Chondrocyte (in vitro differentiated cells): ENCODE measurements around the gene GRAMD1C. TPM values are rescaled to one million over a fixed set of nuclear protein-coding genes. Genes with fewer than 3 reads are reported as not detected.
"Not testable (repeated sequence)": the region's sequence is repeated elsewhere in the genome, so short reads cannot be mapped to it uniquely, and the experiment has no call there.

Experiments
- DNase-seq: peaks from one replicate; pipeline ENCODE4 v3.0.0; 2021; ENCODE audit warnings: mixed read lengths, low spot score
- H3K27ac Mint-ChIP-seq: one replicate; pipeline ENCODE4 v1.8.0; 2021; ENCODE audit warnings: mild to moderate bottlenecking, moderate library complexity, mixed read lengths; ENCODE audit not compliant: unreplicated experiment
- H3K27me3 Mint-ChIP-seq: 2 replicates; pipeline ENCODE4 v1.8.0; 2021; ENCODE audit warnings: low read depth, mixed read lengths
- H3K36me3 Mint-ChIP-seq: 2 replicates; pipeline ENCODE4 v1.8.0; 2021; ENCODE audit warnings: low read depth, mixed read lengths
- H3K4me1 Mint-ChIP-seq: 2 replicates; pipeline ENCODE4 v1.8.0; 2021; ENCODE audit warnings: low read depth, mild to moderate bottlenecking, mixed read lengths
- H3K4me3 Mint-ChIP-seq: one replicate; pipeline ENCODE4 v1.8.0; 2021; ENCODE audit warnings: mild to moderate bottlenecking, moderate library complexity, mixed read lengths; ENCODE audit not compliant: unreplicated experiment
- H3K9me3 Mint-ChIP-seq: 2 replicates; pipeline ENCODE4 v1.8.0; 2021; ENCODE audit warnings: low read depth, mixed read lengths
- CTCF ChIP-seq: fragments of 200-600 bp; sonication (generic); IDR thresholded peaks from 2 replicates; pipeline ENCODE4 v1.5.0; 2021; ENCODE audit warnings: antibody characterized with exemption, mild to moderate bottlenecking, moderate library complexity
- total RNA-seq: library from RNA; stranded (reverse); gene quantifications from 3 replicates; pipeline ENCODE4 v1.2.1, GENCODE V29; 2021

Gene GRAMD1C
- total RNA-seq, 1 donor from 2014 or later: 1.6 TPM

GRCh38 chr3:113839551-113839950, 963 bp downstream of the GRAMD1C start:
- H3K4me1 Mint-ChIP-seq: peaks cover 9% of the 10 kb centered on the region
- no peaks in the 10 kb centered on the region for H3K36me3 Mint-ChIP-seq
- no peak for DNase-seq
- no peak overlapping the region for H3K27ac Mint-ChIP-seq
- H3K27me3 Mint-ChIP-seq: no peaks in the 10 kb centered on the region
- H3K4me3 Mint-ChIP-seq: peak overlapping the region; percentile 80
- H3K9me3 Mint-ChIP-seq: no peaks in the 10 kb centered on the region
- no peak for TF ChIP-seq CTCF

GRCh38 chr3:113844622-113845222, 6.1 kb downstream of the GRAMD1C start:
- H3K27me3 Mint-ChIP-seq: no peaks in the 10 kb centered on the region
- H3K27ac Mint-ChIP-seq: no peak overlapping the region
- no peaks in the 10 kb centered on the region for H3K9me3 Mint-ChIP-seq
- no peak for DNase-seq
- H3K4me1 Mint-ChIP-seq: peaks cover 4% of the 10 kb centered on the region
- no peaks in the 10 kb centered on the region for H3K36me3 Mint-ChIP-seq
- peak; percentile 87 for TF ChIP-seq CTCF
- no peak overlapping the region for H3K4me3 Mint-ChIP-seq

- Mint-ChIP-seq H3K9me3 (no peaks in the 10 kb centered on the region), H3K27ac (no peak overlapping the region), H3K27me3 (no peaks in the 10 kb centered on the region), H3K4me3 (no peak overlapping the region), H3K4me1 (peaks cover 4% of the 10 kb centered on the region), H3K36me3 (no peaks in the 10 kb centered on the region)
- DNase-seq: no peak
- TF ChIP-seq CTCF: no peak
These were observed 8.7 kb downstream of the GRAMD1C start for GRCh38 chr3:113847247-113847646.

GRCh38 chr3:113847664-113848461, 9.3 kb downstream of the GRAMD1C start:
- no peak for TF ChIP-seq CTCF
- Mint-ChIP-seq H3K9me3 (no peaks in the 10 kb centered on the region), H3K4me1 (peaks cover 4% of the 10 kb centered on the region), H3K36me3 (no peaks in the 10 kb centered on the region), H3K27me3 (no peaks in the 10 kb centered on the region), H3K4me3 (no peak overlapping the region), H3K27ac (no peak overlapping the region)
- no peak for DNase-seq

- not testable (repeated sequence) for H3K4me3 Mint-ChIP-seq, H3K9me3 Mint-ChIP-seq, H3K4me1 Mint-ChIP-seq, H3K27me3 Mint-ChIP-seq, H3K27ac Mint-ChIP-seq, DNase-seq, H3K36me3 Mint-ChIP-seq
These were observed 10.5 kb downstream of the GRAMD1C start for GRCh38 chr3:113849071-113849470.

- H3K27me3 Mint-ChIP-seq, H3K9me3 Mint-ChIP-seq, H3K36me3 Mint-ChIP-seq, H3K4me3 Mint-ChIP-seq, H3K4me1 Mint-ChIP-seq, DNase-seq, H3K27ac Mint-ChIP-seq: not testable (repeated sequence)
These were observed 11.3 kb downstream of the GRAMD1C start for GRCh38 chr3:113849841-113850240.

GRCh38 chr3:113850391-113850790, 11.8 kb downstream of the GRAMD1C start:
- H3K4me1 Mint-ChIP-seq, H3K36me3 Mint-ChIP-seq, H3K27me3 Mint-ChIP-seq, H3K4me3 Mint-ChIP-seq, H3K9me3 Mint-ChIP-seq, H3K27ac Mint-ChIP-seq, DNase-seq: not testable (repeated sequence)
